ENCODE results near the gene PRKD1. TPM values are rescaled to one million over a fixed set of nuclear protein-coding genes. Genes with fewer than 3 reads are reported as not detected.

The PRKD1 gene
- total RNA-seq, 1 experiment from 2014 or later, result 2.7 TPM

DNA sequence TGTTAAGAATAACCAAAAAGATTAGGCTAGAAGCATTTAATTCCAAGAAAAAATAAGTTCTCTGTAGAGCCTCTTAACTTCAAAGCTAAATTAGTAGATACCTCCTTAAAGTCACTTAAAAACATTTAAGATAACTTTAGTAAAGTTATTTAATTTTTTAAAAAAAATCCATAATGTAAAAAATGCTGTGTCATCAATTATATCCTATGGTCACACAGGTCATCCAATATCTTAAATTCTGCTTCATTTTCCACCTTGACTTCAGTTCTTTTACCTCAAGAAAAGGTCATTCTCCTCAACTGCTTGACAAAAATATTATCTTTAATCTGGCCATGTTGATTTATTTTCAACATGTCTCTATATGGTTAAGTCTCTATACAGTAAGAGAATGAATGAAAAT is 274.3 kb downstream of the PRKD1 start:
- no peak overlapping the region for H3K18ac ChIP-seq (ENCODE audit: insufficient read length, low read depth, low read length)
- H3K27ac ChIP-seq (ENCODE audit: insufficient read length, low read depth, low read length), result no peak overlapping the region
- no peaks in the 10 kb centered on the region for H3K79me2 ChIP-seq (ENCODE audit: insufficient read depth, low read length)
- H2BK5ac ChIP-seq (ENCODE audit: insufficient read length, low read length), result no peak overlapping the region
- Mint-ChIP-seq H3K36me3 (ENCODE audit: insufficient read depth in 1 of 3, low read depth in 3 of 3) (peaks cover 13 to 14% (median 13%) of the 10 kb centered on the region in 3 experiments), H3K27ac (no peak overlapping the region), H3K4me3 (no peak overlapping the region), H3K4me1 (peaks cover 6 to 16% of the 10 kb centered on the region in 2 experiments), H3K9me3 (peaks cover 11 to 14% of the 10 kb centered on the region in 2 experiments), H3K27me3 (ENCODE audit: low read depth) (no peaks in the 10 kb centered on the region)
- H4K8ac ChIP-seq (replicated peaks; ENCODE audit: insufficient read length, low read depth, low read length), result no peak overlapping the region
- TF ChIP-seq, protein P1, sequence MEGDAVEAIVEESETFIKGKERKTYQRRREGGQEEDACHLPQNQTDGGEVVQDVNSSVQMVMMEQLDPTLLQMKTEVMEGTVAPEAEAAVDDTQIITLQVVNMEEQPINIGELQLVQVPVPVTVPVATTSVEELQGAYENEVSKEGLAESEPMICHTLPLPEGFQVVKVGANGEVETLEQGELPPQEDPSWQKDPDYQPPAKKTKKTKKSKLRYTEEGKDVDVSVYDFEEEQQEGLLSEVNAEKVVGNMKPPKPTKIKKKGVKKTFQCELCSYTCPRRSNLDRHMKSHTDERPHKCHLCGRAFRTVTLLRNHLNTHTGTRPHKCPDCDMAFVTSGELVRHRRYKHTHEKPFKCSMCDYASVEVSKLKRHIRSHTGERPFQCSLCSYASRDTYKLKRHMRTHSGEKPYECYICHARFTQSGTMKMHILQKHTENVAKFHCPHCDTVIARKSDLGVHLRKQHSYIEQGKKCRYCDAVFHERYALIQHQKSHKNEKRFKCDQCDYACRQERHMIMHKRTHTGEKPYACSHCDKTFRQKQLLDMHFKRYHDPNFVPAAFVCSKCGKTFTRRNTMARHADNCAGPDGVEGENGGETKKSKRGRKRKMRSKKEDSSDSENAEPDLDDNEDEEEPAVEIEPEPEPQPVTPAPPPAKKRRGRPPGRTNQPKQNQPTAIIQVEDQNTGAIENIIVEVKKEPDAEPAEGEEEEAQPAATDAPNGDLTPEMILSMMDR (conservative IDR thresholded peaks at IDR 0.05), result no peak
- H2AFZ ChIP-seq (ENCODE audit: low read length), result no peak overlapping the region
- no peak overlapping the region for H4K91ac ChIP-seq (ENCODE audit: insufficient read length, low read depth, low read length)
- no peak overlapping the region for H3T11ph ChIP-seq (ENCODE audit: low read length)
- H3K9ac ChIP-seq (ENCODE audit: extremely low read depth, insufficient read length, low read length), result no peak overlapping the region
- H3K9me3 ChIP-seq (ENCODE audit: control insufficient read depth, low read depth, low read length), result no peaks in the 10 kb centered on the region
- H3K23me2 ChIP-seq (ENCODE audit: insufficient read length, low read depth, low read length, poor library complexity, severe bottlenecking), result no peaks in the 10 kb centered on the region
- H3K4me1 ChIP-seq (ENCODE audit: insufficient read depth, low read length), result no peaks in the 10 kb centered on the region
- no peak overlapping the region for H2BK20ac ChIP-seq (ENCODE audit: low read depth, low read length, poor library complexity, severe bottlenecking)
- H4K20me1 ChIP-seq (ENCODE audit: control insufficient read depth, insufficient read depth, insufficient read length), result no peaks in the 10 kb centered on the region
- no peak overlapping the region for H3K4me2 ChIP-seq (ENCODE audit: insufficient read depth, insufficient read length, low read length)
- H2BK120ac ChIP-seq (ENCODE audit: low read depth, low read length, poor library complexity, severe bottlenecking), result no peak overlapping the region
- H3K27me3 ChIP-seq (ENCODE audit: insufficient read depth, low read length), result no peaks in the 10 kb centered on the region
- H2BK15ac ChIP-seq (ENCODE audit: low read depth, low read length), result no peak overlapping the region
- H3K79me1 ChIP-seq (ENCODE audit: insufficient read depth, low read depth, low read length, poor library complexity, severe bottlenecking), result no peaks in the 10 kb centered on the region
- no peak overlapping the region for H3K4ac ChIP-seq (ENCODE audit: low read depth, low read length)
- no peak overlapping the region for H2BK12ac ChIP-seq (ENCODE audit: insufficient read length, low read depth, low read length)
- H4K5ac ChIP-seq (ENCODE audit: insufficient read length, low read depth, low read length), result no peak overlapping the region
- no peak overlapping the region for H3K23ac ChIP-seq (ENCODE audit: insufficient read length, low read depth, low read length)
- H3K14ac ChIP-seq (ENCODE audit: insufficient read depth, low read length), result no peak overlapping the region
- no peak overlapping the region for H3K56ac ChIP-seq (ENCODE audit: insufficient read length, low read depth, low read length)
- no peak overlapping the region for H2AK5ac ChIP-seq (ENCODE audit: insufficient read length, low read length)
- no peak for DNase-seq
